NT2/D1 (cell line): Measurements from ENCODE around the gene WSCD1.

ENCODE experiments used
- DNase-seq: peaks from one replicate; pipeline ENCODE4 v3.0.0-alpha.2; 2011; ENCODE audit warnings: low read depth, low spot score
- H3K27me3 ChIP-seq: 2 replicates; pipeline ENCODE4 v1.6.0; 2011; ENCODE audit warnings: mild to moderate bottlenecking; ENCODE audit not compliant: insufficient read length, insufficient read depth
- H3K36me3 ChIP-seq: 2 replicates; pipeline ENCODE4 v1.6.1; 2011; ENCODE audit warnings: mild to moderate bottlenecking, low read length, mixed read lengths; ENCODE audit not compliant: insufficient read depth, insufficient read length
- H3K4me1 ChIP-seq: 2 replicates; pipeline ENCODE4 v1.5.1; 2011; ENCODE audit not compliant: insufficient read depth, insufficient read length
- H3K4me3 ChIP-seq: 2 replicates; pipeline ENCODE4 v1.5.1; 2011; ENCODE audit warnings: low read depth; ENCODE audit not compliant: insufficient read length
- H3K9ac ChIP-seq: 2 replicates; pipeline ENCODE4 v1.6.0; 2011; ENCODE audit warnings: low read depth; ENCODE audit not compliant: insufficient read length
- H3K9me3 ChIP-seq: 2 replicates; pipeline ENCODE4 v1.5.1; 2011; ENCODE audit warnings: mild to moderate bottlenecking, low read length; ENCODE audit not compliant: insufficient read depth
- SUZ12 ChIP-seq: IDR thresholded peaks from 2 replicates; pipeline ENCODE4 v1.6.1; 2011; ENCODE audit not compliant: insufficient read length, insufficient read depth; ENCODE audit errors: extremely low read depth
- YY1 ChIP-seq: IDR thresholded peaks from 2 replicates; pipeline ENCODE4 v1.6.1; 2011; ENCODE audit not compliant: insufficient read length, insufficient read depth
- ZNF274 ChIP-seq: IDR thresholded peaks from 2 replicates; pipeline ENCODE4 v1.6.1; 2011; ENCODE audit warnings: mild to moderate bottlenecking, low read depth, low read length

Gene WSCD1

DNA sequence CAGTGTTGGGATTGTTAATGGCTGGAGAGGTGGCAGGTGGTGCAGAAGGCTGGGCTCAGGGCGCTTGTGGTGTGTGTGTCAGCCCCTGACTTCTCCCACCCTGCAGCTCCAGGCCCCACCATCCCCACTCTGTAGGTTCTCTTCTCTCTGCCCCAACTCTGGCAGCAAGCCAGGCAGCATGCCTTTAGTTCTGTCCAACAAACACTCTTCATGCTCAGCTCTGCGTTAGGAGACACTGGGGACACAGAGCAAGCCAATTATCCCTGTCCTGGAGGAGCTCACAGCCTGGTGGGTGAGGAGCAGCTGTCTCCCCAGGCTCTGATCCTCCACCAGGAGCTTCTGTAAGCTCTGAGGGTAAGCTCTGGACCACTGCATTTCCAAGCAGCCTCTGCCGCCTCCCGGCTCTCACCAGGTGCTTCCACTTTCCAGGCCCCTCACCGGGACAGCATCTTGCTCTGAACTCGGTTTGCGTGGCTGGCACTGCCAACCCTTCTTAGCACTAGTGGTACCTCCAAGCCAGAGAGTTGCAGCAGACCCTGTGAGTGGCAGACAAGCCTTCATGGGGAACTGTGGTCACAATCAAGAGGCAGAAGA, 34.3 kb upstream of the WSCD1 start:
- Histone ChIP-seq H3K27me3 (no peaks in the 10 kb centered on the region), H3K36me3 (no peaks in the 10 kb centered on the region), H3K9me3 (no peaks in the 10 kb centered on the region), H3K9ac (no peak overlapping the region), H3K4me3 (no peak overlapping the region), H3K4me1 (no peaks in the 10 kb centered on the region)
- no peak for DNase-seq
- TF ChIP-seq ZNF274 (no peak), SUZ12 (no peak), YY1 (no peak)

DNA sequence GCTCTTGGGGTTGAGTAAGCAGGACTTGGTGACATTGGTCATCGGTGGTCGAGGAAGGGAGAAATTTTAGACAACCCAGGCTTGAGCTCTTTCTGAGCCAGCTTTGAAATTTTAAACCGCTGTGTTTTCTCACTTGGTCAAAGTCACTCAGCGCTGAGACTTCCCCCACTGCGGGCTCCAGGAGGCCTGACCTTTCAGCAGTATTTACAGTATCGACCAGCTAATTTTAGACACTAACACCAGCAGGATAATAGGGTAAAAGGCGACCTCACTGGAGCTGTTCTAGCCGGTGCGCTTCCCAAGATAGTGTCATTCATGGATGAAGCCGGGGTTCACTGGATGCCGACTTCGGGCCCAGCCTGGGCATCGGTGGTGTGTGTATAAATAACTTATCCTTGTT, 29.7 kb upstream of the WSCD1 start:
- Histone ChIP-seq H3K9ac (no peak overlapping the region), H3K4me1 (no peaks in the 10 kb centered on the region), H3K9me3 (no peaks in the 10 kb centered on the region), H3K27me3 (no peaks in the 10 kb centered on the region), H3K4me3 (no peak overlapping the region), H3K36me3 (no peaks in the 10 kb centered on the region)
- TF ChIP-seq YY1 (no peak), SUZ12 (no peak), ZNF274 (no peak)
- no peak for DNase-seq

DNA sequence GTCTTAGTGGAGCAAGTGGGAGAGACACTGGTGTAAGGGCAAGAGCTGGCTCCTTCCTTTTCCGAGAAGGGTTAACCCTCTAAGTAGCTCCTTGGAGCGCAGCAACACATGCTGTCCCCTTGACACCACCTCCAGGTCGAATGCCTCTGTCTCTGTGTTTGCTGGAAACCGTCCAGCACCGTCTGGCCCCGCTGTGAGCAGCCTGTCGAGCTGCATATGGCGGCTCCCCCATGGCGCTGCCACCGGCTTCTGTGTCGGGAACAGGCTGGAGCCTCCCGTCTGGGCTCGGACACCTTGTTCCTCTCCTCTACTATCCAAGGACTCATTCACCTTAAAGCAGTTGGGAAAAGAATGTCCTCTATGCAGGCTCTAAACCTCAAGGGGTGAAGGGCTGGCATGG, 28.9 kb upstream of the WSCD1 start:
- Histone ChIP-seq H3K9ac (no peak overlapping the region), H3K4me3 (no peak overlapping the region), H3K36me3 (no peaks in the 10 kb centered on the region), H3K9me3 (no peaks in the 10 kb centered on the region), H3K4me1 (peaks cover 2% of the 10 kb centered on the region), H3K27me3 (no peaks in the 10 kb centered on the region)
- TF ChIP-seq ZNF274 (no peak), YY1 (no peak), SUZ12 (no peak)
- DNase-seq, result no peak

DNA sequence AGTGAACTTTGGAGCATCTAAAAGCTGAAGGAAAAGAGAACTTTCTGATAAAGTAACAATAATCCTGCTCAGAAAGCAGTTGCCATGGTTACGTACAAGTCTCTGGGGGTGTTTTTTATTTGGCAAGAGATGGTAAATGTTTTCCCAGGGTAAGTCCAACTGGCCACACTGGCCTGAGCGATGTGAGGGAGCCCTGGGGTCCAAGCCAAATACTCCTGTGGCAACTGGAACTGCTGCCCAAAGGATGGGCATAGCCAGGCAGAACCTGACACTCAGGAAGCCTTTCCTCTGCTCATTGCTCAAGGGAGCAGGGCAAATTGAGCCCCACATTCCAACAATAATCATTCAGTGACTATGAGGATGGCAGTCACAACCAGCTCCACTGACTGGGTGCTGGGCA, 26.8 kb upstream of the WSCD1 start:
- no peaks in the 10 kb centered on the region for H3K36me3 ChIP-seq
- TF ChIP-seq YY1 (no peak), SUZ12 (no peak), ZNF274 (no peak)
- no peak overlapping the region for H3K9ac ChIP-seq
- DNase-seq, result no peak
- no peaks in the 10 kb centered on the region for H3K9me3 ChIP-seq
- H3K4me3 ChIP-seq, result no peak overlapping the region
- H3K27me3 ChIP-seq, result no peaks in the 10 kb centered on the region
- peaks cover 2% of the 10 kb centered on the region for H3K4me1 ChIP-seq

DNA sequence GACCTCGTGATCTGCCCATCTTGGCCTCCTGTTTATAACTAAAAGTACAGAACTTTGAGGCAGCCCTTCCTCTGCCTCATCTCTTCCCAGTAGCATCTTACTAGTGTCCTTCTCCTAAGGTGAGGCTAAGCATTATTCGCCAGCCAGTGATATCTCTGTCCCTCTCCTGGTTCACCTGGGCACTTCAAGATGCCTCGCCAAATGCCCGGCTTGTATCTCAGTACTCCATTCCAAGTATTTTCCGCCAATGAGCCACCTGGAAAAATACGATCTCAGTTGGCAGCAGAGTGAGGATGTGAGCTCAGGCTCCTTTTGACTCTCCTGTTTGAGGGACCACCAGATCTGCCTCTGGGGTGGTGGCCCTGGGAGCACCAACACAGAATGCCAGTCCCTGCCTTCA, 25.9 kb upstream of the WSCD1 start:
- TF ChIP-seq SUZ12 (no peak), YY1 (no peak), ZNF274 (no peak)
- Histone ChIP-seq H3K27me3 (no peaks in the 10 kb centered on the region), H3K4me1 (peaks cover 2% of the 10 kb centered on the region), H3K36me3 (no peaks in the 10 kb centered on the region), H3K9me3 (no peaks in the 10 kb centered on the region), H3K9ac (no peak overlapping the region), H3K4me3 (no peak overlapping the region)
- no peak for DNase-seq

DNA sequence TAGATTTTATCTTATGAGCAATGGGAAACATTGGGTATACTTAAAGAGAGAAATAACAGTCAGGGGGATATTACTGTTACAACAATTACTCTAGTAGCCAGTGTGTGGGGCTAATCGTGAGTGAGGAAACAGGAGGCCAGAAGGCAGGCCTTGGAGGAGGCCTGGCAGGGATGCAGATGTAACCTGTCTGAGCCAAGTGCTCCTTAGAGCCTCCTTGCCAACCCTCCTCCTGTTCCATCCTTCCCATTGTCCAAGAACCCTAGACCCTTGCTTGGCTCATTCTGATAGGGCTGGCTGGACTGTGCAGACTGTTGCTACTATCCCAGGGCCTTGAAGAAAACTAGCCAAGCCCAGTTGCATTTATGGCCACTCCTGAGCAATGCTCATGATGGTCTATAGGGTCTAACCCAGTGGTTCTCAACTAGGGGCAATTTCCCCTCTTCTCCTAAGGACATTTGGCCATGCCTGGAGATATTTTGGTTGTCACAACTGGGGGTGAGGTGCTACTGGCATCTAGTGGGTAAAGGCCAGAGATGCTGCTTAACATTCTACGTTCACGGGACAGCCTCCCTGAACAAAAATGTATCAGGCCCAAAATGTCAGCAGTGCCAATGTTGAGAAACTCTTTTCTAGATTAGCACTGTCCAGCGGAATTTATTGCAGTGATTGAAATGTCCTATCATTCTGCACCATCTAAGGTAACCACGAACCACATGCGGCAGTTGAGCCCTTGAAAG, 24.4 kb upstream of the WSCD1 start:
- Histone ChIP-seq H3K36me3 (no peaks in the 10 kb centered on the region), H3K9me3 (no peaks in the 10 kb centered on the region), H3K9ac (no peak overlapping the region), H3K4me3 (no peak overlapping the region), H3K4me1 (peaks cover 2% of the 10 kb centered on the region), H3K27me3 (no peaks in the 10 kb centered on the region)
- TF ChIP-seq ZNF274, result no peak
- no peak for TF ChIP-seq SUZ12
- no peak for TF ChIP-seq YY1
- DNase-seq, result no peak

DNA sequence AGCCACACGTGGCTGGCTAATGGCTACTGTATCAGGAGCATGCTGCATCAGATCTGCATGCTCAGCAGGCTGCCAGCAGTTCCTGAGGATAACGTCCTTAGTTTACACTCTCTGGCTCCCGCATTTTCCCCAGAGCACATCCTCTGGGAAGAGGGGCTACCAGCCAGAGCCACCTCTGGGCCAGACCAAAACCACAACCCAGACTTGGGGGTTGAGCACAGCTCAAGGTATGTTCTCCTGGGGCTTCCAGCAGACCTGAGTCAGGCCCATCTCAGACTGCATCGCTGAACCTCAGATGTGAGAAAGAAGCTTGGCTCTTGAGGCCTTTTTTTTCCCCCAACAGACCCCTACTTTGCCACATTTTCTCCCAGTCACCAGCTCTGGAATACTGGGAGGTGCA, 23.7 kb upstream of the WSCD1 start:
- Histone ChIP-seq H3K4me1 (peaks cover 2% of the 10 kb centered on the region), H3K4me3 (no peak overlapping the region), H3K9me3 (no peaks in the 10 kb centered on the region), H3K27me3 (no peaks in the 10 kb centered on the region), H3K9ac (no peak overlapping the region), H3K36me3 (no peaks in the 10 kb centered on the region)
- no peak for DNase-seq
- TF ChIP-seq YY1 (no peak), ZNF274 (no peak), SUZ12 (no peak)

DNA sequence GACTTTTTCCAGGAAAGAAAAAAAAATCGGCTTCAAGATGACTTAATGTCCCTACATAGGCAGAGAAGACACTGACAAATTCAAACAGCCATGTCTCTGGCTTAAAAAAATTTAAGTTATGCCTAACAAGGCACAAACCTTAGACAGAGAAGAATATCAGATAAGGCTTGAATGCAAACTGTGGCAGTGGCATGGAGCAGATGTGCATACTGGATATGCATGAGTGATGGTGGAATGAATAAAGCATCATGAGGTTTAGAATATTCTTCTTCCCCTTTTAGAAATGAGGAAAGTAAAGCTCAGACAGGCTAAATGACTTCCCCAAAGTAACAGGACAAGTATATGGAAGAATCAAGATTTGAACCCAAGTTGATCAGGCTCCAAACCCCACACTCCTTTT, 23.2 kb upstream of the WSCD1 start:
- TF ChIP-seq YY1, result no peak
- TF ChIP-seq ZNF274, result no peak
- TF ChIP-seq SUZ12, result no peak
- H3K36me3 ChIP-seq, result no peaks in the 10 kb centered on the region
- H3K9me3 ChIP-seq, result no peaks in the 10 kb centered on the region
- no peak overlapping the region for H3K9ac ChIP-seq
- peaks cover 2% of the 10 kb centered on the region for H3K4me1 ChIP-seq
- H3K4me3 ChIP-seq, result no peak overlapping the region
- H3K27me3 ChIP-seq, result no peaks in the 10 kb centered on the region
- no peak for DNase-seq
